GM12801 (cell line): ENCODE measurements around the gene C16orf74.

Experiments used
- CTCF ChIP-seq: IDR thresholded peaks from one replicate; pipeline ENCODE4 v1.5.1; 2011; ENCODE audit warnings: control low read depth; ENCODE audit not compliant: insufficient read length; ENCODE audit errors: extremely low read depth

C16orf74 gene

GRCh38 chr16:85679870-85680269 lies 71.0 kb downstream of the C16orf74 start:
- no peak for TF ChIP-seq CTCF

DNA sequence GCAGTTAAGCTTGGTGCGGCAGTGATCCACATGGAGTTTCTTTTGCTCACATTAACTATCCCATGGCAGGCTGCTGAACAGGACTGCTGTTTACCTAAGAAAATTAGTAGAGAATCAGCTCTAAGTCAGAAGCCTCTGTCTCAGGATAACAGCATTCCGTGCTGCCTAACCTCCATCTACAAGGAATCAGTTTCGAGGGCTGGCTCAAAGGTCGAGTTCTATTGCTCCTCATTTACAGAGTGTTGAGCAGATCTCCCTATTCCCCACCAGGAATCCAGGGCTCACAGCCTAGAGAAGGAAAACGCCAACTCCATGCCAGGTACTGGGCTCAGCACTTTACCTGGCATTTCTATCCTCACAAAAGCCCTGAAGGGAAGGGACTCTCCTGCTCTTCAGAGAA lies 72.1 kb downstream of the C16orf74 start:
- no peak for TF ChIP-seq CTCF

DNA sequence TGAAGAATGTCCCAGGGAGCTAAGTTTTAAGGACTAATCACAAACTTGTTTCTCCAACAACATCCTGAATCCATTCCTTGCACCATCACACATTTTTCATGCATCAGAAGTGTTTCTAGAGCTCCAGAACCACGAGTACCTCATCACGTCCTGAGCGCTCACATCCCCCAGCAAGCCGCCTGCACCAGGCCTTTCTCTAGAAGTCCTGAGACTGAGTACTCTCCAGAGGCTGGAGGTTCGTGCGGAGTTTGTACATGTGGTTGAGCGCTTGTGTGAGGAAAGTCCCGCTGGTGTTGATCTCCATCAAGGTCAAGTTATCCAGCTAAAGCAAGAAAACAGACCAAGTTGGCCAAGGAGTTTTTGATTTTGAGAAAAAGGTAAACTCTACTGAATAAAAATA lies 72.9 kb downstream of the C16orf74 start:
- no peak for TF ChIP-seq CTCF

GRCh38 chr16:85677383-85677967 lies 73.4 kb downstream of the C16orf74 start:
- TF ChIP-seq CTCF, result no peak

DNA sequence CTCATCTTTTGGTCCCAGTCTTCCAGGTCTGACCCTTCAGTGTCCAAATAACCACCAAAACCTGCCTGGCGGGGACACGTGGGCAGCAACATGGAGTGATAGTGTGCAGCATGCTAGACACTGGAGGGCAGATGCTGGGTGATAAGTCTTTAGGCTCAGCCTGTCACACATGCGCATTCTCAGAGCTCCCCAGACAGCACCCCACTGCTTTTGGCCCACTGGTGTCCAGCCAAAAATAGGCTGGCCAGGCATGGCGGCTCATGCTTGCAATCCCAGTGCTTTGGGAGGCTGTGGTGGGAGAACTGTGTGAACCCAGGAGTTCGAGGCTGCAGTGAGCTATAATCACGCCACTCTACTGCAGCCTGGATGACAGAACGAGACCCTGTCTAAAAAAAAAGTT lies 74.4 kb downstream of the C16orf74 start:
- TF ChIP-seq CTCF, result no peak

DNA sequence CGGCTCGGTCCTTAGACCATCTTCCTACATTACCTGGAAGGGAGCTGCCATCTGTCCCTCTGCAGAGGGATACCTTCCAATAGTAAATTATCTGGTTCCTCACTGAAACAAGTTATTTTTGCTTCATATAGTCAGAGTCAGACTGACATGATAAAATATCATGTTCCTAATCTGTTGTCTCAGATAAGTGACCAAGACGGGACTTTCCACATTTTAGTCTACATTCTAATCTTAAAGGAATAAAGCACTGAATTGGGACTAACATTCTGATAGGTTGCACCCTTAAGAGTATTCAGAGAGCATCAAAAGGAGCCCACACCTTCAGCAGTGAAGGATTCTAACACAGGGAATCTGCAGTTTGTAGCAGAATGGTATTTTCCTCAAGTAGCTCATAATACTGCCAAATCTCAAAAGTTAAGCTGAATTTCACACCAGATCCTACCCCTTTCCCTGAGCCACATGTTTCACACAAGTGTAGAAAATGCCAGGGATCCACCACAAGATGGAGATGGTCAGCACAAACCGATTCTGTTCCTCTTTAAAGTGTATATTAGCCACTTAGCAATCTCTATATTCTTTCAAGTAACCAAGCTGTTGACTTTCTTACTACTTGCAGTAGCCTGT lies 75.5 kb downstream of the C16orf74 start:
- no peak for TF ChIP-seq CTCF

DNA sequence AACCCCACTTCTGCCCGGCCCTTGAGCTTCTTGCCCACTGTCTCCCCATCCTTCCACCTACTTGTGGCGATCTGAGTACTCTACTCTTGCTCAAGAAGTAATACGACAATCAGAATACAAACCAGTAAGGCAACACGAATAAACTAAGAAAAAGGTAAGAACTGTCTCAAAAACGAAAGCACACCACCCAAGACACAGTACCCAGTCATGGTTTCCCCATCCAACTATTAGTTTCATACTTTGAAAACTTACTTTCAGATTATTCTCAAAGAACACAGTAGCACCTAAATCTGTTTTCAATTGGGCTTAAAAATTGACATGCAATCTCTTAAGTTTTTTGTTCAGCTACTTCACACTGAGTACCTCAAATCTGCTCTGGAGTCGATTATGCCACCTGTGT lies 76.1 kb downstream of the C16orf74 start:
- TF ChIP-seq CTCF, result no peak
